Vagina (tissue), 2 donors: ENCODE measurements around the gene STK32B.

Experiments
- POLR2AphosphoS5 ChIP-seq, 2 donors: sonication (generic); formaldehyde crosslinking; IDR thresholded peaks; one replicate each; pipeline ENCODE4 v1.9.0; 2017; ENCODE audit warnings: antibody characterized with exemption in 2 of 2, mild to moderate bottlenecking in 2 of 2, low read depth in 1 of 2; ENCODE audit not compliant: insufficient read depth in 1 of 2
- TF ChIP-seq, protein P1 (sequence below), 3 experiments: fragments of 450-650 bp in 2 of 3; fragments of 200-600 bp in 1 of 3; sonication (generic) in 1 of 3; IDR thresholded peaks; one replicate each; pipeline ENCODE4 v1.5.1; 2017 to 2019; ENCODE audit warnings: antibody characterized with exemption in 3 of 3, mild to moderate bottlenecking in 2 of 3, moderate library complexity in 2 of 3

GRCh38 chr4:5206016-5206790 lies 154.9 kb downstream of the STK32B start:
- TF ChIP-seq, protein P1, sequence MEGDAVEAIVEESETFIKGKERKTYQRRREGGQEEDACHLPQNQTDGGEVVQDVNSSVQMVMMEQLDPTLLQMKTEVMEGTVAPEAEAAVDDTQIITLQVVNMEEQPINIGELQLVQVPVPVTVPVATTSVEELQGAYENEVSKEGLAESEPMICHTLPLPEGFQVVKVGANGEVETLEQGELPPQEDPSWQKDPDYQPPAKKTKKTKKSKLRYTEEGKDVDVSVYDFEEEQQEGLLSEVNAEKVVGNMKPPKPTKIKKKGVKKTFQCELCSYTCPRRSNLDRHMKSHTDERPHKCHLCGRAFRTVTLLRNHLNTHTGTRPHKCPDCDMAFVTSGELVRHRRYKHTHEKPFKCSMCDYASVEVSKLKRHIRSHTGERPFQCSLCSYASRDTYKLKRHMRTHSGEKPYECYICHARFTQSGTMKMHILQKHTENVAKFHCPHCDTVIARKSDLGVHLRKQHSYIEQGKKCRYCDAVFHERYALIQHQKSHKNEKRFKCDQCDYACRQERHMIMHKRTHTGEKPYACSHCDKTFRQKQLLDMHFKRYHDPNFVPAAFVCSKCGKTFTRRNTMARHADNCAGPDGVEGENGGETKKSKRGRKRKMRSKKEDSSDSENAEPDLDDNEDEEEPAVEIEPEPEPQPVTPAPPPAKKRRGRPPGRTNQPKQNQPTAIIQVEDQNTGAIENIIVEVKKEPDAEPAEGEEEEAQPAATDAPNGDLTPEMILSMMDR (IDR thresholded peaks at IDR 0.05), result no peak
- no peak for TF ChIP-seq POLR2AphosphoS5 (IDR thresholded peaks at IDR 0.05; ENCODE audit: insufficient read depth in 1 of 2, low read depth in 1 of 2)
